Measurements from ENCODE around the gene LRRTM3.

GRCh38 chr10:67098461-67098860 is 172.6 kb downstream of the LRRTM3 start:
- TF ChIP-seq CTCF (IDR thresholded peaks at IDR 0.05) (no peak), EP300 (IDR thresholded peaks at IDR 0.05) (no peak)

All from sigmoid colon (tissue), 4 donors.